ENCODE measurements around the gene NME3. TPM values are rescaled to one million over a fixed set of nuclear protein-coding genes. Genes with fewer than 3 reads are reported as not detected.
A peak's percentile ranks its signal among the peaks of the same experiment; 100 is the strongest.

The NME3 gene
- total and polyA plus RNA-seq, 8 donors = 18.7 to 420 (median 118) TPM

GRCh38 chr16:1723450-1724147 lies 47.7 kb downstream of the NME3 start:
- Histone ChIP-seq H3K36me3 (peaks cover 23 to 46% (median 45%) of the 10 kb centered on the region in 4 donors), H3K4me1 (peaks cover 27 to 54% (median 37%) of the 10 kb centered on the region in 4 donors), H3K4me3 (no peak overlapping the region), H3K27me3 (no peaks in the 10 kb centered on the region), H3K9me3 (no peaks in the 10 kb centered on the region), H3K27ac (peak overlapping the region in 4 of 5 donors; percentile 67 to 86 (median 77))
- intact Hi-C loops (cut with DNase I; ENCODE audit: low total_unique reads) = no loop called here
- TF ChIP-seq CTCF (IDR thresholded peaks at IDR 0.05) (peak in 5 of 7 experiments; percentile 56 to 86 (median 80)), POLR2AphosphoS5 (IDR thresholded peaks at IDR 0.05) (no peak)
- peak; percentile 47 to 66 for DNase-seq
- 43 to 50% (median 44%) methylated on average over 6 of the region's 6 CpGs for whole genome bisulfite sequencing, 5 donors

- WGBS, 5 donors = 91 to 94% (median 94%) methylated on average over 9 of the region's 9 CpGs
- peaks cover 7 to 23% (median 22%) of the 10 kb centered on the region in 4 donors for H3K36me3 ChIP-seq
- TF ChIP-seq EP300 (IDR thresholded peaks at IDR 0.05) = no peak
These were observed 50.0 kb downstream of the NME3 start for GRCh38 chr16:1721372-1721771.

More at GRCh38 chr16:1721372-1721771, 50.0 kb downstream of the NME3 start:
- H3K27me3 ChIP-seq = no peaks in the 10 kb centered on the region
- DNase-seq = no peak
- peak overlapping the region in 4 of 5 donors; percentile 44 to 86 (median 77) for H3K27ac ChIP-seq
- H3K9me3 ChIP-seq = no peaks in the 10 kb centered on the region
- H3K4me1 ChIP-seq = peaks cover 27 to 54% (median 37%) of the 10 kb centered on the region in 4 donors
- intact Hi-C loops (cut with DNase I; ENCODE audit: low total_unique reads) = no loop called here
- H3K4me3 ChIP-seq = no peak overlapping the region

Small RNA genes lying within 50 kb of the gene (small RNA-seq; reads per million reads assigned to genes)
- 0 to 1.4 (median 0.26) reads per million in 4 donors for gene MIR3177

Other genes with a start within 250 kb of the NME3 start
- 10 to 100 TPM in 3 of 5 donors, 1 to 10 TPM in 2; 2.7 to 45.8 (median 15.2) TPM for gene TMEM204, start 237.9 kb downstream of the NME3 start, total RNA-seq
- gene TMEM204, start 237.9 kb downstream of the NME3 start, polyA plus RNA-seq = 10 to 100 TPM; 10.2 to 20.5 (median 19.9) TPM
- gene IFT140, start 159.5 kb downstream of the NME3 start, total RNA-seq = 10 to 100 TPM in 3 of 5 donors, 1 to 10 TPM in 2; 4.7 to 19.7 (median 17.4) TPM
- 1 to 10 TPM; 5.8 to 8.5 (median 8.0) TPM for gene IFT140, start 159.5 kb downstream of the NME3 start, polyA plus RNA-seq
- gene CRAMP1, start 159.2 kb downstream of the NME3 start, total RNA-seq = 10 to 100 TPM in 4 of 5 donors, 1 to 10 TPM in 1; 9.9 to 28.1 (median 14.6) TPM
- 1 to 10 TPM; 3.4 to 4.6 (median 4.6) TPM for gene CRAMP1, start 159.2 kb downstream of the NME3 start, polyA plus RNA-seq
- 100 to 1,000 TPM in 1 of 5 donors, 10 to 100 TPM in 4; 13.4 to 118 (median 49.3) TPM for gene JPT2, start 93.3 kb downstream of the NME3 start, total RNA-seq
- gene JPT2, start 93.3 kb downstream of the NME3 start, polyA plus RNA-seq = 10 to 100 TPM; 24.3 to 34.4 (median 24.4) TPM
- gene MAPK8IP3, start 65.3 kb downstream of the NME3 start, total RNA-seq = 100 to 1,000 TPM in 3 of 5 donors, 10 to 100 TPM in 2; 42.6 to 320 (median 133) TPM
- gene MAPK8IP3, start 65.3 kb downstream of the NME3 start, polyA plus RNA-seq = 10 to 100 TPM; 10.1 to 38.9 (median 29.9) TPM
- gene EME2, start 1.3 kb upstream of the NME3 start, total RNA-seq = 10 to 100 TPM in 4 of 5 donors, 1 to 10 TPM in 1; 8.8 to 94.1 (median 34.4) TPM
- 1 to 10 TPM; 2.6 to 7.9 (median 6.9) TPM for gene EME2, start 1.3 kb upstream of the NME3 start, polyA plus RNA-seq
- gene MRPS34, start 1.6 kb upstream of the NME3 start, total RNA-seq = 100 to 1,000 TPM in 1 of 5 donors, 10 to 100 TPM in 4; 21.1 to 204 (median 64.7) TPM
- gene MRPS34, start 1.6 kb upstream of the NME3 start, polyA plus RNA-seq = 100 to 1,000 TPM; 120 to 155 (median 126) TPM
- gene SPSB3, start 11.0 kb upstream of the NME3 start, total RNA-seq = 100 to 1,000 TPM in 1 of 5 donors, 10 to 100 TPM in 4; 22.2 to 186 (median 70.9) TPM
- gene SPSB3, start 11.0 kb upstream of the NME3 start, polyA plus RNA-seq = 100 to 1,000 TPM in 1 of 3 donors, 10 to 100 TPM in 2; 54.2 to 111 (median 83.6) TPM
- 100 to 1,000 TPM in 1 of 5 donors, 10 to 100 TPM in 4; 14.7 to 171 (median 54.8) TPM for gene NUBP2, start 11.4 kb upstream of the NME3 start, total RNA-seq
- 10 to 100 TPM; 60.6 to 86.0 (median 74.7) TPM for gene NUBP2, start 11.4 kb upstream of the NME3 start, polyA plus RNA-seq
- 10 to 100 TPM in 2 of 5 donors, 1 to 10 TPM in 2, not detected in 1; 2.9 to 24.6 (median 8.8) TPM for gene IGFALS, start 22.2 kb upstream of the NME3 start, total RNA-seq
- gene IGFALS, start 22.2 kb upstream of the NME3 start, polyA plus RNA-seq = 10 to 100 TPM in 1 of 3 donors, 1 to 10 TPM in 2; 2.4 to 21.0 (median 6.0) TPM
- 100 to 1,000 TPM in 1 of 5 donors, 10 to 100 TPM in 4; 30.3 to 119 (median 64.8) TPM for gene HAGH, start 55.3 kb upstream of the NME3 start, total RNA-seq
- gene HAGH, start 55.3 kb upstream of the NME3 start, polyA plus RNA-seq = 10 to 100 TPM; 64.9 to 80.2 (median 73.5) TPM
- 100 to 1,000 TPM in 1 of 5 donors, 10 to 100 TPM in 4; 16.7 to 484 (median 36.6) TPM for gene FAHD1, start 55.7 kb upstream of the NME3 start, total RNA-seq
- 10 to 100 TPM; 15.4 to 37.7 (median 22.8) TPM for gene FAHD1, start 55.7 kb upstream of the NME3 start, polyA plus RNA-seq
- not detected for gene MEIOB, start 100.6 kb upstream of the NME3 start, total RNA-seq
- gene MEIOB, start 100.6 kb upstream of the NME3 start, polyA plus RNA-seq = under 1 TPM in 1 of 3 donors, not detected in 2; 0.13 TPM
- not detected for gene HS3ST6, start 146.9 kb upstream of the NME3 start, total RNA-seq
- gene HS3ST6, start 146.9 kb upstream of the NME3 start, polyA plus RNA-seq = 1 to 10 TPM in 1 of 3 donors, not detected in 2; 1.6 TPM
- 10 to 100 TPM in 3 of 5 donors, 1 to 10 TPM in 1, not detected in 1; 6.2 to 61.1 (median 16.3) TPM for gene MSRB1, start 171.7 kb upstream of the NME3 start, total RNA-seq
- 10 to 100 TPM; 31.2 to 68.5 (median 48.9) TPM for gene MSRB1, start 171.7 kb upstream of the NME3 start, polyA plus RNA-seq
- not detected for gene RPL3L, start 183.1 kb upstream of the NME3 start, total RNA-seq
- under 1 TPM in 2 of 3 donors, not detected in 1; 0.05 to 0.19 TPM for gene RPL3L, start 183.1 kb upstream of the NME3 start, polyA plus RNA-seq
- 100 to 1,000 TPM in 1 of 5 donors, 10 to 100 TPM in 4; 28.6 to 119 (median 57.5) TPM for gene NDUFB10, start 188.0 kb upstream of the NME3 start, total RNA-seq
- gene NDUFB10, start 188.0 kb upstream of the NME3 start, polyA plus RNA-seq = 100 to 1,000 TPM; 242 to 285 (median 253) TPM
- 1,000 to 10,000 TPM in 4 of 5 donors, 100 to 1,000 TPM in 1; 997 to 2,615 (median 1,653) TPM for gene RPS2, start 193.3 kb upstream of the NME3 start, total RNA-seq
- 1,000 to 10,000 TPM; 2,720 to 4,842 (median 2,788) TPM for gene RPS2, start 193.3 kb upstream of the NME3 start, polyA plus RNA-seq
- not detected for gene RNF151, start 195.3 kb upstream of the NME3 start, total RNA-seq
- not detected for gene RNF151, start 195.3 kb upstream of the NME3 start, polyA plus RNA-seq
- 100 to 1,000 TPM in 1 of 5 donors, 10 to 100 TPM in 3, 1 to 10 TPM in 1; 9.4 to 174 (median 26.3) TPM for gene TBL3, start 200.5 kb upstream of the NME3 start, total RNA-seq
- 10 to 100 TPM; 32.7 to 52.7 (median 48.9) TPM for gene TBL3, start 200.5 kb upstream of the NME3 start, polyA plus RNA-seq
- gene NOXO1, start 209.9 kb upstream of the NME3 start, total RNA-seq = 10 to 100 TPM in 1 of 5 donors, not detected in 4; 58.2 TPM
- gene NOXO1, start 209.9 kb upstream of the NME3 start, polyA plus RNA-seq = 1 to 10 TPM; 1.2 to 3.4 (median 2.6) TPM
- 100 to 1,000 TPM in 1 of 5 donors, 10 to 100 TPM in 1, 1 to 10 TPM in 3; 3.1 to 313 (median 9.9) TPM for gene GFER, start 212.7 kb upstream of the NME3 start, total RNA-seq
- 10 to 100 TPM; 31.2 to 50.6 (median 36.1) TPM for gene GFER, start 212.7 kb upstream of the NME3 start, polyA plus RNA-seq
- 1 to 10 TPM in 1 of 5 donors, not detected in 4; 1.7 TPM for gene SYNGR3, start 218.4 kb upstream of the NME3 start, total RNA-seq
- 1 to 10 TPM in 1 of 3 donors, not detected in 2; 1.3 TPM for gene SYNGR3, start 218.4 kb upstream of the NME3 start, polyA plus RNA-seq
- 10 to 100 TPM; 16.3 to 86.2 (median 34.8) TPM for gene ZNF598, start 238.3 kb upstream of the NME3 start, total RNA-seq
- gene ZNF598, start 238.3 kb upstream of the NME3 start, polyA plus RNA-seq = 10 to 100 TPM; 21.1 to 31.0 (median 21.4) TPM
- under 1 TPM in 1 of 5 donors, not detected in 4; 0.55 TPM for gene NPW, start 248.2 kb upstream of the NME3 start, total RNA-seq
- 10 to 100 TPM in 1 of 3 donors, 1 to 10 TPM in 2; 1.6 to 12.4 (median 2.4) TPM for gene NPW, start 248.2 kb upstream of the NME3 start, polyA plus RNA-seq